Tibial artery (tissue), 4 donors: ENCODE data around the gene SDHAF1.

Source experiments
- DNase-seq, 2 donors: peaks; one replicate each; pipeline ENCODE4 v3.0.0-alpha.2; 2019
- H3K27ac ChIP-seq, 2 donors: fragments of 200-600 bp; sonication (generic) in 1 of 2; 1 replicate in 1 of 2; 2 replicates in 1 of 2; pipeline ENCODE4 v1.5.1; 2018 to 2019; ENCODE audit warnings: mild to moderate bottlenecking in 1 of 2
- H3K27me3 ChIP-seq, 2 donors: fragments of 200-600 bp; sonication (generic) in 1 of 2; one replicate each; pipeline versions ENCODE4 v1.5.1 to v1.6.0; 2016 to 2019
- H3K36me3 ChIP-seq, 3 donors: fragments of 200-600 bp; sonication (generic) in 2 of 3; one replicate each; pipeline ENCODE4 v1.5.1; 2016 to 2019; ENCODE audit warnings: mild to moderate bottlenecking in 2 of 3
- H3K4me1 ChIP-seq, 4 donors: fragments of 200-600 bp; sonication (generic) in 2 of 4; 1 replicate in 3 of 4; 2 replicates in 1 of 4; pipeline ENCODE4 v1.5.1; 2016 to 2019
- H3K4me3 ChIP-seq, 2 donors: fragments of 200-600 bp; sonication (generic) in 1 of 2; 1 replicate in 1 of 2; 2 replicates in 1 of 2; pipeline ENCODE4 v1.5.1; 2018 to 2019; ENCODE audit warnings: mild to moderate bottlenecking in 2 of 2
- H3K9me3 ChIP-seq, 3 donors: fragments of 200-600 bp; sonication (generic) in 1 of 3; one replicate each; pipeline ENCODE4 v1.5.1; 2016 to 2019
- intact Hi-C: fragments of 100-400 bp; cut with DNase I; formaldehyde crosslinking; loops from one replicate; pipeline ENCODE4 v1.15.0; 2023; ENCODE audit warnings: low total_unique reads
- TF ChIP-seq, protein P1 (sequence below), 2 experiments: fragments of 200-600 bp in 1 of 2; fragments of 450-650 bp in 1 of 2; IDR thresholded peaks; one replicate each; pipeline ENCODE4 v1.5.1; 2017 to 2019; ENCODE audit warnings: antibody characterized with exemption in 2 of 2, mild to moderate bottlenecking in 1 of 2, moderate library complexity in 1 of 2

SDHAF1 gene

DNA sequence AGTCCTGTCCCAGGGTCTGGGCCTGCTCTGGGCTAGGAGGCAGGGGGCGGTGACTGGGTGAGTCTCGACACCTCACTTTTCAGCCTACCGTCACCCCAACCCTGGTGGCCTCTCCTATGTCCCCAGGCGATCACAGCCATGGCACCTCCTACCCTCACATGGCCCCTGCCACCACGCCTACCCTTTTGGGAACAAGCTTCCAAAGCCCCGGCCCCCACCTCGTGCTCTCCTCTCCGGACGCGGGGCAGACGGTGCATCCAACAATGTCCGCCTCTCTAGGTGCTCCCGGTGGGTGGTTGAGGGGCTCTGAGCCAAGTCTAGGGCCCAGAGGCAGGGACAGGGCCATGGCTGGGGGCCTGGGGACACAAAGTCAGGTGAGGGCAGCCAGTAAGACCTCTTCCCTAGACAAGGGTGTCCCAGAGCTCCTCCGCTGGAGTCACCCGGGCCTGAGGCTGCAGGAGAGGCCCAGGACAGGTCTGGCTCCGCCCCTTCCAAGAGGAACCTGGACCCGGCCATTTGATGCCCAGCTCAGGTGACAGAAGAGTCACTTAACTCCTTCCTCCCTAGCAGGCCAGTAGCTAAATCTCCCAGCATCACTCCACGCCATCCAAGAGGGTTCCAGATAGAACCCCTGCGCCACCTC is 13.5 kb downstream of the SDHAF1 start, which contains the start of gene SYNE4:
SYNE4 (minus strand) TSS at position 478 of the 643 bp plus-strand sequence; CDS start at position 346, 132 bp downstream.
- Histone ChIP-seq H3K4me1 (peaks cover 0 to 28% (median 18%) of the 10 kb centered on the region in 4 donors), H3K9me3 (no peaks in the 10 kb centered on the region), H3K27me3 (no peaks in the 10 kb centered on the region), H3K36me3 (peaks cover 0 to 7% (median 0%) of the 10 kb centered on the region in 3 donors), H3K4me3 (peak within 1 kb of the TSS; percentile 45 to 56), H3K27ac (peak within 1 kb of the TSS; percentile 76 to 78)
- no peak for DNase-seq
- TF ChIP-seq, protein P1, sequence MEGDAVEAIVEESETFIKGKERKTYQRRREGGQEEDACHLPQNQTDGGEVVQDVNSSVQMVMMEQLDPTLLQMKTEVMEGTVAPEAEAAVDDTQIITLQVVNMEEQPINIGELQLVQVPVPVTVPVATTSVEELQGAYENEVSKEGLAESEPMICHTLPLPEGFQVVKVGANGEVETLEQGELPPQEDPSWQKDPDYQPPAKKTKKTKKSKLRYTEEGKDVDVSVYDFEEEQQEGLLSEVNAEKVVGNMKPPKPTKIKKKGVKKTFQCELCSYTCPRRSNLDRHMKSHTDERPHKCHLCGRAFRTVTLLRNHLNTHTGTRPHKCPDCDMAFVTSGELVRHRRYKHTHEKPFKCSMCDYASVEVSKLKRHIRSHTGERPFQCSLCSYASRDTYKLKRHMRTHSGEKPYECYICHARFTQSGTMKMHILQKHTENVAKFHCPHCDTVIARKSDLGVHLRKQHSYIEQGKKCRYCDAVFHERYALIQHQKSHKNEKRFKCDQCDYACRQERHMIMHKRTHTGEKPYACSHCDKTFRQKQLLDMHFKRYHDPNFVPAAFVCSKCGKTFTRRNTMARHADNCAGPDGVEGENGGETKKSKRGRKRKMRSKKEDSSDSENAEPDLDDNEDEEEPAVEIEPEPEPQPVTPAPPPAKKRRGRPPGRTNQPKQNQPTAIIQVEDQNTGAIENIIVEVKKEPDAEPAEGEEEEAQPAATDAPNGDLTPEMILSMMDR (IDR thresholded peaks at IDR 0.05), result no peak
- intact Hi-C loops, result no loop called here

DNA sequence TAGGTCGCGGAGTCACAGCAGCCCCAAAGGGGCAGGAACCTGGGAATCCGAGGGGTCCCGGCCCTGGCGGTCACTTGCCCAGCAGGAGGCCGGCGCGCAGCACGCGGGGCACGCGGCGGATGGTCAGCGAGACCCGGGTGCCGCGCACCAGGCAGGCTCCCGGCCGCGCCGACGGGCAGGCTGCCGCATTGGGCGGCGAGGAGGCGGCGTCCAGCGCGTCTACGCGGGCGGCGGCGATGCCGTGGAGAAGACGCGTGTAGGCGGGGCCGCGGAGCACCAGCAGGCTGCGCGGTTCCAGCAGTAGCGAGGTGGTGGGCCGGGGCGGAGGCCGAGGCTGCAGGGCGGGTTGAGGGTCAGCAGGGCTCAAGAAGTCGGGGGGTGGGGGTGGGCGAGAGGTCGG is 14.2 kb downstream of the SDHAF1 start:
- DNase-seq, result peak; percentile 71 to 88

DNA sequence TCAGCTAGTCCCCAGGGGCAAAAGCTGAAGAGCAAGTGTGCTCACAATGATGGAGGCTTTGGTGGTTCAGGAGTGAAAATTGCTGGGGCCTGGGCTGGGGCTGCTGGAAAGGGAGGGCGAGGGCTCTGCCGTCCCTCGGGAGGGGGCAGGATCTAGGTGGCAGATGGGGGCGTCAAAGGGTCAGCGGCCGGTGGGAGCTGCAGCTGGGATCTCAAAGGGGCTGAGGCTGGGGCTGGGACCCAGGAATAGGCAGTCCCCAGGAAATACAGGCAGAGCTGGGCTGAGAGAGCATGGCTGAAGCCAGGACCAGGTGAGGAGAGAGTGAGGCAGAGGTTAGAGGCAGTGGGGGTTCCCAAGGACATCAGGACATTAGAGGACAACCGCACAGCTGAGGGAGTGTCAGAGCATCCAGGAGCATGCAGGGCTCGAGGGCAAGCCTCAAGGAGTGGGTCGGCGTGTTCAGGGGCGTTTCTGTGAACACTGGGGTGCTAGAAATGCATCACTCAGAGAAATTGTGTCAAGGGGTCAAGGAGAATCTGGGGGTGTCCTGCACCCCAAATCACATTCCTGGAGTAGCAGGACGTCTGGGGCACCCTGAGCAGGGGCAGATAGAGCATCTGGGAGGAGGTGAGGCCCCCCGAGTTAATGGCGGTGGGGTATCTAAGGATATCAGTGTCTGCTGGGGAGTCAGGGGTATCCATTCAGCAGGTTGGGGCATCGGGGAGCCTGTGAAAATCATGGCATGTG is 14.8 kb downstream of the SDHAF1 start:
- Histone ChIP-seq H3K9me3 (no peaks in the 10 kb centered on the region), H3K27ac (peak overlapping the region; percentile 76 to 78), H3K4me3 (peak overlapping the region; percentile 45 to 56), H3K36me3 (no peaks in the 10 kb centered on the region), H3K4me1 (peaks cover 0 to 38% (median 25%) of the 10 kb centered on the region in 4 donors), H3K27me3 (no peaks in the 10 kb centered on the region)
- no peak for DNase-seq
- TF ChIP-seq, protein P1 (IDR thresholded peaks at IDR 0.05), result no peak
- intact Hi-C loops, result no loop called here

More for the DNA sequence above, 14.2 kb downstream of the SDHAF1 start:
- Histone ChIP-seq H3K27ac (peak overlapping the region; percentile 76 to 78), H3K27me3 (no peaks in the 10 kb centered on the region), H3K9me3 (no peaks in the 10 kb centered on the region), H3K4me3 (peak overlapping the region; percentile 45 to 56), H3K4me1 (peaks cover 0 to 32% (median 21%) of the 10 kb centered on the region in 4 donors), H3K36me3 (no peaks in the 10 kb centered on the region)
- intact Hi-C loops, result no loop called here
- TF ChIP-seq, protein P1 (IDR thresholded peaks at IDR 0.05), result no peak

DNA sequence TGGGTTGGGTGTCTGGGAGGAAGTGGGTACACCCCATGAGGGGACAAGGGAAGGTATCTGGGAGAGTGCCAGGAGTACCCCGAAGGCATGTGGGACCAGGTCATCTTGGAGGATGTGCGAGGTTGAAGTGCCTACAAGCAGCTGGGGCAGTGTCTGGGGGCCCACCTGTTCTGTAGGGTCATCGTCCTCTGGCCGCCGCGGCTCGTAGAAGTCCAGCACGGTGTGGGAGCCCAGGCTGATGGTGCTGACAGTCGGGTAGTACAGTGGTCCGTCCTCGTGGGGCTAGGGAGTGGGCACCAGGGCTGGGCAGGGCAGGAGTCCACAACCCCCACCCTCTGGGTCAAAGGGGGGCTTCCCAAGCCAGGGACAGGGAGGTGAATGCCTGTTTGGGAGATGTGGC is 15.4 kb downstream of the SDHAF1 start:
- peak overlapping the region in 1 of 2 donors; percentile 76 for H3K27ac ChIP-seq

DNA sequence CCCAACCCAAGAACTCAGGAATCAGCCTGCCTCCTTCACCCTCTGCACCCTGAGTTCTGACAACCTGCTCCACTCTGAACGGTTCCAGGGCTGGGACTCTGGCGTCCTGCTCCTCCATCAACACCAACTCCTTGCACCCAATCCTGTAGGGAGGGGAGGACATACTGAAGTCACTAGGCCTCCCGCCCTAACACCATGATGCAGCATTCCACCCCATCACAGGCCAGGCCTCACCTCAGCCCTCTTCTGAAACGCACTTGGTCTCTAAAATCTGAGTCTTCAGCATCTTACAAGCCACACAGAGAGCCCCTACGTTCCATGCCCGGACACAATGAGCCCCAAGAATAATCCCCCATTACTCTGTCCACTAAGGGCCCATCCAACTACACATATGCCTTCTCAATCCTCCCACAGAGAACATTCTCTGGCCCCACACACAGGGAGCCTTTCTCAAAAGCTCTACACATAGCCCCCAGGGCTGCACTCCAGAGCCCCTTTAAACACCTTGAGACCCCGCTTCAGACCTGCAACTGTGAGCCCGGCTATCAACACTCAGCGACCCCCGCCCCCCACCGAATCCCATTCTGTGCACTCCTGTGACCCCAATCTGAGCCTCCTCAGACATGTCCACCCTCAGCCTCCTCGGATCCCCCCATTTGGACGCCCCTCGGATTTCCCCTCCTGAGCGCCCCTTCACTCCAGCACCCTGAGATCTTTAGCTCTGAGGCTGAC is 18.5 kb downstream of the SDHAF1 start:
- H3K4me3 ChIP-seq, result peak overlapping the region; percentile 57 to 79
- intact Hi-C loops, result no loop called here
- peaks cover 0 to 36% (median 25%) of the 10 kb centered on the region in 4 donors for H3K4me1 ChIP-seq
- TF ChIP-seq, protein P1 (IDR thresholded peaks at IDR 0.05), result no peak
- no peaks in the 10 kb centered on the region for H3K27me3 ChIP-seq
- peak overlapping the region; percentile 80 to 90 for H3K27ac ChIP-seq
- no peak for DNase-seq
- H3K9me3 ChIP-seq, result no peaks in the 10 kb centered on the region
- H3K36me3 ChIP-seq, result peaks cover 0 to 29% (median 18%) of the 10 kb centered on the region in 3 donors

More for the DNA sequence above, 15.4 kb downstream of the SDHAF1 start:
- intact Hi-C loops, result no loop called here
- Histone ChIP-seq H3K4me1 (peaks cover 0 to 41% (median 26%) of the 10 kb centered on the region in 4 donors), H3K4me3 (no peak overlapping the region), H3K9me3 (no peaks in the 10 kb centered on the region), H3K27me3 (no peaks in the 10 kb centered on the region), H3K36me3 (no peaks in the 10 kb centered on the region)
- no peak for DNase-seq
- TF ChIP-seq, protein P1 (IDR thresholded peaks at IDR 0.05), result no peak
